ENCODE measurements around the gene DCLK1.
"Not testable (repeated sequence)": the region's sequence is repeated elsewhere in the genome, so short reads cannot be mapped to it uniquely, and the experiment has no call there.

Gene DCLK1

DNA sequence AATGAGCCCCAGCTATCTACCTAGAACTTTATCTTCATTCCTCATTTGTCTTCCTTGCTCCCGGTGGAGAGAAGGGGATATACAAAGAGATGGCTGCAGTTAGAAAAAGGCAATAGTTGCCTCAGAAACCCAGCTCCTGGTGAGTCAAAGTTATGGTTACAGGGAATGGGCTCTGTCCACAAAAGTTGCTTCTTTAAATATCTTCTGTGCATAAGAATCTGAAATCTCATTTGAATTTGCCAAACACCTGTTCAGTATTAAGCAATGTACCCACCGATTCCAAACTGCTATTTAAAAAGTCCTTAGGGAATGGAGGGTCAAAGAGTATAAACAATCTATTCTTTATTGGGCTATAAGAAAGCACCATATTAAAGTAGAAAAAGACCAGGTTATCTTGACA lies 48.4 kb downstream of the DCLK1 start:
- no peak for DNase-seq

DNA sequence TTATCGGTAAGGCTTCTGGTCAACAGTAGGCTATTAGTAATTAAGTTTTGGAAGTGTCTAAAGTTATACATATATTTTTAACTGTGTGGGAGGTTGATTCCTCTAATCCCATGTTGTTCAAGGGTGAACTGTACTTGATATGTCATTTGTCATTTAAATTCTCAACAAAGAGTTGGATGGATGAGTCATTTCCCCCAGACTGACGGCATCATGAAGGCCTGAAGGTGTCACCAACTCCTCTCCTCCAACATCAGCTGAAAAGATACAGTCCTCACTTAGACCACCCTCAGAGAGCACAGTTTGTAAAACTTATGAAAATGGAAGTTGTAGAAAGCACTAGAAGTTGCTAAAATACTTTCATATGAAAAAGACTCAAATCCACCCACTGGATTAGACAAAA lies 48.8 kb downstream of the DCLK1 start:
- no peak for DNase-seq

DNA sequence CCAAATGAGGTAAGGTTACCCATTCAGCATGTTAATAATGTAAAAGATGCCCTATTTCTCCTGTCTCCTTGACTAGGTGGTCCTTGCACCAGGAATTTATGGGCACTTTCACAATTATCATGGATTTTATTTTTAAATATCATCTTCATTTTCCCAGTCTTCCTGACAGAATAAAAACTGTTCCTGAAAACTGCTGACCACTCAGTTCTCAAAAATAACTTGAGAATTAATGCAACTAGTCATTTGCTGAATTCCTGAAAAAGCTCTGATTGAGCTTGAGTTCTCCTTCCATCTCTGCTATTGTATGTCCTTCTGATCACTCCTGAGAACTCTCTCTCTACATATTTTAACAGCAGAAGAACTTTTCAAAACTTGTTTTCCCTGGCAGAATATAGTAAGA lies 55.0 kb downstream of the DCLK1 start:
- no peak for DNase-seq

DNA sequence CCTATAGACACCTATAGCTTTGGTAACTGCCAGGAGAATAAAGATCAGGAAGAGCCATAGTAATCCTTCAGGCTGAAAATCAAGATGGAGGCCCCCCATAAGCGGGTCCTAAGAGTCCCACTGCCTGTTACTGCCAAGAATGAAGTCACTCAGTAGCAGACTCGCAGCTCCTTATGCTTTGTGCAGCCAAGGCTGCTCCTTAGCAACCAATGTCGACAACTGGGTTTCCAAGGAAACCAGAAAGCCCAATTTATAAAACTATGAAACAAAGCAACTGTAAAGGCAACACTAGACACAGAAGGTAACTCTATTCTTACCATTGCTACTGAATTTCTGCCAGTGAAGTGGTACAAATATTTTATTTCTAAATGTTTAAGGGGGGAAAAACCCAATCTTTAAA lies 56.5 kb downstream of the DCLK1 start:
- DNase-seq: peak; percentile 20

DNA sequence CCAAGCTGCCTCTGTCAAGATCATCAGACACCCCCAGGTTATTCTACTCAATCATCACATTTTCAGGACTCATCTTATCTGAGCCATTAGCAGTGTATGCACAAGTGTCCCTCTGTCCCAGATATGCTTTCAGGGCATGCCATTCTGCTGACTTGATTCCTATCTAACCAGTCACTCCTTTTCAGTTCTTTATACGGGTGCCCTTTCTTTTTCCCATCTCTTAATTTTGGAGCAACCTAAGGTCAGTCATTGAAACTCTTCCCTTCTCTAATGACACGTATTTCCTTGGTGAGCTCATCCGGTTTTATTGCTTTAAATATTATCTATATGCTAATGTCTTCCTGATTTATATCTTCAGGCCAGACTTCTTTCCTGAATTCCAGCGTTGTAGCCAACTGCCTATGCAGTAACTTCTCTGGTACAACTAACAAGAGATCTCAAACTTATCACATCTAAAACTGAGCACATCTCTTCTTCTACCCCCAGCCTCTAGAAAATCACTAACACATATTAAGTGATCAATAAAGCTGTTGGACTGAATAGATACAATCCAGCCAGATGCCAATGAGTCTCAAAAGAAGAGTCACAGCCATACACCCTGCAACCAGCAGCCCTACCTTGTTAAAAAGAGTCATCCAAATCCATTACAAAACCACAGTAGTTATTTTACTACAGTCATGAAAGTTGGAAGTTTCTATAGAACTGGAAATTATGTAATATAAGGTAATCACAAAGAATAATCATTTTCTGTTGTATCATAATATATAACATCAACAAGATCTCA lies 58.8 kb downstream of the DCLK1 start:
- DNase-seq: no peak

DNA sequence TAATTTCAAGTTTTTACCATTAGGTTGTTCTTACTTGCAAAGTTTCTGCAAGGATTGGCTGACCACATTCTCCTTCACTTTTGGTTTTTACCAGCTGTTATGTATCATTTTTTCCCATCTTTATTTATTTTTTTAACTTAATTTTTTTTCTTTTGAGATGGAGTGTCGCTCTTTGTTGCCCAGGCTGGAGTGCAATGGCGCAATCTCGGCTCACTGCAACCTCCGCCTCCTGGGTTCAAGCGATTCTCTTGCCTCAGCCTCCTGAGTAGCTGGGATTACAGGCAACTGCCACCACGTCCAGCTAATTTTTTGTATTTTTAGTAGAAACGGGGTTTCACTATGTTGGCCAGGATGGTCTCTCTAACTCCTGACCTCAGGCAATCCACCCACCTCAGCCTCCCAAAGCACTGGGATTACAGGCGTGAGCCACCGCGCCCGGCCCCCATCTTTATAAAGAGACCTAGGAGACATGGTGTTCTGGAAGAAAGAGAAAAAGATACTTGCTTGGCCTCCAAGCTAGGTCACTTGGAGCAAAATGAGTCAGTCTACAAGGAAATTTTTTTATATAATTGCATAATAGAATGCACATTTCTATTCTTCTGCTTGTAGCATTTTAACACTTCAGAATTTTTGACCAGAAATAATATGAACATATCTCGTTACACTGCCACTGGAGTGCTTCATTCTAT lies 60.5 kb downstream of the DCLK1 start:
- DNase-seq: not testable (repeated sequence)

DNA sequence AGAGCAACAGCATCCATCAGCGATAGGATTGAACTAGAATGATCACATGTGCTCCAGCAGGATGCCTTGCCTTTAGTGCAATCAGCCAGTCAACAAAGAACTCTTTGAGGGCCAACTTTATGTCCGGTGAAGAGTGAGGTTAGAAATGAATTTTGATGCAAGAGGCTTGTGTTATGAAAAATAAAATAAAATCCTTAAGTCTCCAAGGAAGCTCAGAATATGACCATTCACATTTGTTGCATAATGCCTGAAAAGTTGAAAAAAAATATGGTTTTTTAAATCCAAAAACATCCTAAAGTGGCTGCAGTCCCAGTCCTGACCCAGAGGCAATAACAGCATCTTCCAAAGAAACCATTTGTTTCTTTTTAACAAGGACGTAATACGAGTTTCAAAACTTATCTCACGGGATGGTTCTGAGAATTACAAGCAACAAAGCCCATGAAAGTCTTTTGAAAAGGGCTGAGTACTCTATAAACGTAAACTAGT lies 61.3 kb downstream of the DCLK1 start:
- DNase-seq: no peak

DNA sequence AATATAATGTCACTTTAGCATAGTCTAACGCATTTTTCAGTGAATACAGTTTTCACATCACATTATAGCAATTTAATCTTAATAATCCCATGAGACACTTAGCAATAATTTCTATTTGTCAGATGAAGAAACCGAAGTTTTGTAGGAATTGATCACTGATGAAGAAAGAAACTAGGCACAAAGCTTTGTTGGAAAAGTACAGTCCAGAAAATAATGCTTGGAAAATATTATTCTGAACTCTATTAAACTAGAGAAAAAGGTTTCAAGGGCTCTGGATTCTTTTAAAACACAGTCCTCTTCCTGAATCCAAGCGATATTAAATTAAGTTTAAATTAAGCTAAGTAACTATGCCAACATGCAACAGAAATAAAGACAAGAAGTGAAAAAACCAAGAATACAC lies 62.2 kb downstream of the DCLK1 start:
- DNase-seq: no peak

DNA sequence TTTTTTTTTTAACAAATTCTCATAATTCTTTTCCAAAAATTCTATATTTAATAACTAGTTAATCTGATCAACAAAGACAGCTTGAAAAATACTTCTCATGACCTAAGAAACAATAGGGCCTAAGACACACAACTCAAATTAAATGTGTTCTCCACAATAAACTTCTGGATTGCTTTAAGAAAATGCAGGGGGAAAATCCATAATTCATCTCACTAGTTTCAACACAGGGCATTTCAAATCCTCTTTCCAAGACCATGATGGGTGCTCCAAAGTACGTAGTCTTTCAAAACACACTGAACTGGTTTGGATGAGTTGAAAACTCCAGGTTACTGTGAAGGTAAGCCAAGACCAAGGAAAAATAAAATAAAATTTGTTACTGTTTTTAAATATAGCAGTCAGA lies 62.6 kb downstream of the DCLK1 start:
- no peak for DNase-seq

DNA sequence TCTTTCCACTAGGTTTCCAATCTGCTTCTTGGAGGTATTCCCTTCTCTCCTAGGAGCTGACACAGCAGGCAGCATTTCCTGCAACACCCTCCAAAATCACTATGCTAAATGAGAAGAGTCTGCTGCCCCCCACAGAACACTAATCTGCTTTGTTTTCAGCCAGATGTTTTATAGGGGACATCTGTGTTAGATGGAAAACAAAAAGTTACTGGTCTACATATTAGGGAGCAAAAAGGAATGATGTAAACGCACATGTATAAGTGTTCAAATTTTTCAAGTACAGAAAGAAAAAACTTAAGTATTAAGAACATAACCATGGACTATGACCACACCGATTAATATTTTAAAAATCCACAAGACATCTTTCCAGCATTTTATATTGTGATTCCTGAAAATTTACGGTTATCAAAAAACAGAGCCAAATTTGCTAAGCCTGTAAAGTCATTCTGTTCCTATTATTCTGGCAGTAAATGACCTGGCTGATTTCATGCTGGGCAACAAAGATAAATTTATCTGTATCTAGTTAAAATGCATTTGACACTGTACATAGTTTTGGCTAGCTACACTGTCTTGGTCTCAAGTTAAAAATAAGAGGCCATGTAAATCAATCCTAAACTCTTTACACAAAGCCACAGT lies 63.3 kb downstream of the DCLK1 start:
- DNase-seq: peak; percentile 50

DNA sequence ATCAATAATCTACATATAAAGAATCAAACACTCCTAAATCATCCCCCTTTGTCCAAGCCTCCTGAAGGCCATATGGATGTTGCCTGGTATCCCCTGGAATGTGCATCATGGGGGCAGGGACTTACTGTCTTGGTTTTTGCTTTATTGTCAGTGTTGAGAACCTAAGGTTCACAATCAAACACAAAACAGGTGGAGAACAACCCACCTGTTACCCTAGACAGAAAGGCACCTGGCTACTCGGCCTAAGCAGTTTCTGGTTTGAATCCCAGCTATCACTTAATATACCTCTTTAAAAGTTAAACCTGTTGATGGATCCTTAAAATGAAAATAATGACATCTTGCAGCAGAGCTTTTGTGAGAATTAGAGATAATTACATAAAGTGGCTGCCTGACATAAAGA lies 68.9 kb downstream of the DCLK1 start:
- DNase-seq: peak; percentile 28

DNA sequence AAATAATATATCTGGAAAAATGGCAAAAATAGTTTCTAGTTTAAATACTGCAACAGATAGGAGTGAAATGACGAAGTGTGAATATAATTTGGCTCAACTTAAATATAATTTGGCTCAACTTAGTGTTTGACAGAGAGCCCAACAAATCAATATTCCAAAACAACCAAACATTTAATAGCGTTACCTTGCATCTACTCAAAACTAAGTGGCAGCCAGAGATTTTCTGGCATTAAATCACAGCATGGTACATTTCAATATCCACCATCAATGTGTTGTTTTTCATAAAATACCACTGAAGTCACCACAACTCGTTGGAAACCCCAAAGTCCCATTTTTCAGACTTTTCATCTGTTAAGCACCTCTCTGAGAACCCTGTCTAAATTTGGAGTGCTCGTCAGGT lies 69.6 kb downstream of the DCLK1 start:
- DNase-seq: no peak

DNA sequence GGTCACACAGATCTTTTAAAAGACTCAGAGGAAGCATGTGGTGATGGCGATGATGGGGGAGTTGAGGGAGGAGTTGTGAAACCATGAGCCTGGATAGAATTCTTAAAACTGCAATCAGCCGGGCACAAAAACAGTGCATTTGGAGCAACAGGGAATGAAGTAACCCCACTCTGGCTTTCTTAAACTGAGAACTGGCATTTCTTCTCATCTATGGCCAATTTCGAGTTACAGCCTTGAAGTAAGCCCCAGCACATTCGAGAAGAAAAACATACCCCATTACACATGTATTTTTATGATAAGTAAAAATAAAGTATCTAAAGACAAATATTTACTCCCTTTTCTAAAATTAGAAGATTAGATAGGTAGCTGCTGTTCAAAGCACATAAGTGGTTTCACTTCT lies 70.1 kb downstream of the DCLK1 start:
- DNase-seq: no peak

DNA sequence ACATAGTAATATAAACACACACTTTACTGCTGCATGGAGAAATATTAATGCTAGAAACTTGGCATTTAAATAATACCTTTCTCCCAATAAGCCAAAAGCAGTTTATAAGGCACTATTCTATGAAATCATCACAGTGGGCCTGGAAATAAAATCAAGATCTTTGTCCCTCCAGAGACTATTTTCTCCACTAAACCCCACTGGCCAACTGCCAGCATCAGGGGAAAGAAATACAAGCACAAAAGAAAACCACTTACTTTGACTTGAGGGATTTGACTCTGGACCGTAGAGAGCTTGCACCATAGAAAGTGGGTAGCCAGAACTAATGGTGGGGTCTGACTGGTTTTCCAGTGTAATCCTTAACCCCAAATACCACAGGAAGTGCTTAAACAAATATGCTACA lies 71.9 kb downstream of the DCLK1 start:
- peak; percentile 33 for DNase-seq

DNA sequence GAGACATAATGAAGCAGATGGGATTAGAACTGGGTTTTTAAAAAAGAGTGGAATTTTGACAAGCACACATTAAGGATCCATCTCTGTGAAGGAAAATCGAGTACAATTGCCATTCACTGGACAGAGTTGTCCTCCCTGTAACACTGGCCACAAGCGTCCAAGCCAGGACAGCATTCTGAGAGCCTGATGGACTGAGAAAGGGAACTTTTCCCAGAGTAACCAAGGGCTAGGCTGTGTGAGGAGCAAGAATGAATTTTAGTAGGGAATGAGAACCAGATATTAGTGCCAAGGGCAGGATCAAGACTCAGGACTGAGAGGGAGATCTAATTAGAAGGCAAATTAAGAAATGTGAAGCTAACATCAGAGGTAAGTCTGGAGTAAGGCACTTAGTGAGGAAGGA lies 73.1 kb downstream of the DCLK1 start:
- no peak for DNase-seq

DNA sequence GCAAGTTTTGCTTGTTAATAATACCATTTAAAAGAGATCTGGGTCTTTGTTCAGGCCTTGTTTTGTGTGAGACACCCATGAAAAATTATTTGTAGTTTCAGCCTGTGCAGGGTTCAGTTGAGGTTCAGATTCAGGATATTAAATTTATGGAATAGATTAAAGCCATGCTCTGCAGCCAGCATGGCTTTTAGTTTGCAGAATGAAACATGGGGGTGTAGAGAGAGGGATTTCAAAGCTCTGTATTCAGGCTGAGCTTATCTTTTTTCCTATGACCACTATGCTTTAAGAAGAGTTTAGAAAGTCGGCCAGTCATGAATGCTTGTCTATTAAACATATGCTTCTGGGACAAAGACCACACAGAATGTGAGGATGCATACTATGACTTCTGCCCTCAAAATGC lies 73.6 kb downstream of the DCLK1 start:
- DNase-seq: no peak

DNA sequence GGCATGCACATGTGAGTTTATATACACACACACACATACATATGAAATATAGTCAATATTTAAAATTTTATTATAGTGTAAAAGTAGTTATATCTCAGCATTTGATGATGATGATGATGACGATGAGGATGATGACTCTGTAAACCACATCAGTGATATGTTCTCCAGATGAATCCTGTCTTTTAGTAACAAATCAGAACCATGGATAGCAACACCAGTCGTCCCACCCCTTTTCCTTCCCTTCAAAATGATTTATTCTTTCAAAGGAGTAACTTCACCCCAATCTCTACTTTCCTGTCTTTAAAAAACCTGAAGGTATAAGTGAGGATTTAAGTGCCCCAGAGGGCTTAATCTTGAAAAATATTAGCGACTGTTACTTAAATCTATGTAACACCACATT lies 74.1 kb downstream of the DCLK1 start:
- DNase-seq: no peak

DNA sequence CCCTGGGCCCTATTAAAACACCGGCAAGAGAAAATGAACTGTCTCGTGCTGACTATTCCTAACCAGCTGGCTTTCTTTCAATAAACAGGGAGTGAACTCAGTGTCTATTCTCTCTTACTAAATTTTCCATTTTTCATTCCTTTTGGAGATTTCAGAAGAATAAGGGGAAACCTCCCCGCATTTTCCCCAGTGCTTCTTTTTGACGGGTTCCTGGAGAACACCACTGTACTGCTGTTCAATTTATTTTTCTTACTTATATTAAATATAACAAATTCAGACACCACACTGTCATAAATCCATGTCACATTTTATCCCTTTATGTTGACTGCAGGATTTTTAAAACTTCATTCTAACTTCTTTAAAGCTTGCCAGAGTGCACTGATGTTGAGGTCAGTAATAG lies 75.8 kb downstream of the DCLK1 start:
- no peak for DNase-seq

DNA sequence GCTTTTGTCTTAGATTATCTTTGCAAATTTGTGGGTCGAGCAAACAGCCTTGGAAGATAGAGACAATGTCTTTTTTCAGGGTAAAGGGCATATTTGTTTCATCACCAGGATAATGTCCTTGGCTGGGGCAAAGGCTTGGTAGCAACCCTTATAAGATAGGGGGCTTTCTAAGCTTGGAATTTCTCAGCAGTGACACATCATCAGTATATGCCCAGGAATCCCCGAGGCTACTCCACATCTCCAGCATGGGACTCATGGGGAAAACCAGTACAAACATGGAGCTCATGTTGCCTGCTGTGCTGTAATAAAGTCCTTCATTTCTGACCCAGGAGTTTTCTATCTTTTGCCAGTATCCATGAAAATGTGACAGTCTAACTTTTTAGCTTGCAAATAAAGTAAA lies 77.1 kb downstream of the DCLK1 start:
- DNase-seq: no peak

DNA sequence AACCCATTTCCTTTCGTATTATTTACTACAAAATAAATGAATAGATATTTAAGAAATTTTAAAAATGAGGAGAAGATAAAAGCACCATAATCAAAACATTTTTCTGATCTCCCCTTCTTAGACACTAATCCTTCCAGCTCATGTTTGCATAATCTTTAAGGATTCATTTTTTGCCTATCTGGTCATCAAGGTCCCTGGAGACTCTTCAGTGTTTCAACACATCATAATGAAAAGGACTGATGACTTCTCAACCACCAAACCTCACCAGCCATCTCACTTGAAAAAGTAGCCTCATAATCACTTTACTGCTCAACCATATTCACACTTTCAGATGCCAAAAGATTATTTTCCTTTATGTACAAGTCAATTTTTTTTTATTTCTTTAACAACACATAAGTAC lies 80.1 kb downstream of the DCLK1 start:
- DNase-seq: no peak

DNA sequence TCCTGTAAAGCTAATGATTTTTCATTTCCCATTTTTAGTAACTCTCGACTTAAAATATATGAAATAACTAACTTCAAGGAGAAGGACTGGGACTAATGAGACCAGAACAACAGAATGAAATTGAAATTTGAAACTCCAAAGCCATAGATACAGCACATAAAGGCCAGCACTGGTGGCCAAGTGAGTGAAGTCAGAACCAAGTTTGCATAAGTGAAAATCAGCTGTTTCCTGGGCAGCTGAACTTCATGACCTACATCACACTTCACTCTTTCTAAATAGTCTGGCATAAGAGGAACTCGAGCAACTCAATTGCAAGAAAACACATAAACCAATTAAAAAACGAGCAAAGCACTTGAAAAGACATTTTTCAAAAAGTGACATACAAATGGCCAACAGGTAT lies 84.5 kb downstream of the DCLK1 start:
- no peak for DNase-seq

DNA sequence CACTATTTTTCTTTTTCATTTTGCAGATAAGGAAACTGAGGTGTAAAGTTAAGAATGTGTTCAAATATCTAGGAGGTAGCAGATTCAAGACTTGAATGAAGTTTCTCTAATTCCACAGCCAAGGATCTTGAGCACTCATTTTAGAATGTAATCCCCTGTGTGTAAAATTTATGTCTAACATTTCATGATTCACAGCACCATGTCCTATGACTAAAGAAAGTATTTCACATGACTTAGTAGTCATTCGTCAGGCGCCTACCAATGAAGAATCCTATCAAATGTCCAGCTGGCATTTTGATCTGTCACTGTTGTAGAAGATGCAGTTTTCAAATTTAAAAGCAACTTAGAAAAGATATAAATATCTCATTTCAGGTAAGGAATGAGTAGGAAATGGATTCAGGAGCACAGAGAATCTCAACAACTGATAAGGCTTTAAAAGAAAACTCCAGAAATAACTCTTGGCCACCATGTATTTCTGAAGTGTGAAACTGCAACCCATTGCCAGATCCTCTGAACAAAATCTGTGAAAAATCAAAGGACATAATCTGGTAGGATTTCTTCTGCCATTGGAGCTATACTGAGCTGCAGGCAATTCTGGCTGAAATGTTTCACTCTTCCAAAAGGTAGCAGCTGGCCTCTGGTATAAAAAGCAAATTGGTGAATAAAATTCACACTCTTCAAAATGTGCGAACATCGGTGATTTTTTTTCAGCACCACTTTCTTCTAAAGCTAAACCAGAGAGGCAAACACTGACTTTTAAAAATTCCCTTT lies 92.2 kb downstream of the DCLK1 start:
- no peak for DNase-seq

DNA sequence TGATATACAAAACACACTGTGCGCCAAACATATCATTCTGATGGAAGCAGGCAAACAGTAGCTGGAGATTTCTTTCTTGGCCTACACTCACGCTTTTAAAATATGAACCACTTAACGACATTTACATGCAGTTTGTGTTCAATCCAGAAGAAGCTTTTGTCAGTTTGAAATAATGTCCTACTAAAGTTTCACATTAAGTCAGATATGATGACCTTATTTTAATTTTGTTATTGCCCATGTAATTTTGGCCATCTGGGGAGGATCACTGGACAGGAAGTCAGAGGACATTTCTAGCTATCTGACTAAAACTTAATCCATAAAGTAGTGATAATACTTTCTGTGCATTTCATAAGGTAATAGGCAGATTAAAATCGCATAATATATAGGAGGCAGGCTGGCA lies 98.1 kb downstream of the DCLK1 start:
- DNase-seq: no peak
